Liver (tissue), 9 donors: Measurements from ENCODE around the gene DCLK3. TPM values are rescaled to one million over a fixed set of nuclear protein-coding genes. Genes with fewer than 3 reads are reported as not detected.

ENCODE experiments used
- DNase-seq: peaks from one replicate; pipeline ENCODE4 v3.0.0-alpha.2; 2017; ENCODE audit warnings: low spot score
- H3K27ac ChIP-seq, 2 donors: one replicate each; pipeline ENCODE4 v1.7.0; 2013; ENCODE audit warnings: inconsistent platforms in 2 of 2, low read length in 2 of 2, control low read depth in 1 of 2, low read depth in 1 of 2, mild to moderate bottlenecking in 1 of 2
- H3K27me3 ChIP-seq, 4 donors: one replicate each; pipeline versions ENCODE4 v1.6.1 to v1.7.0; 2013; ENCODE audit warnings: low read length in 3 of 4, inconsistent platforms in 1 of 4, mild to moderate bottlenecking in 1 of 4, moderate library complexity in 1 of 4; ENCODE audit not compliant: control insufficient read depth in 4 of 4, insufficient read depth in 4 of 4
- H3K36me3 ChIP-seq, 4 donors: one replicate each; pipeline versions ENCODE4 v1.6.1 to v1.7.0; 2013; ENCODE audit warnings: low read length in 3 of 4, mild to moderate bottlenecking in 3 of 4, low read depth in 1 of 4, moderate library complexity in 1 of 4; ENCODE audit not compliant: control insufficient read depth in 4 of 4, insufficient read depth in 3 of 4
- H3K4me1 ChIP-seq, 4 donors: one replicate each; pipeline versions ENCODE4 v1.6.1 to v1.7.0; 2013; ENCODE audit warnings: low read length in 3 of 4, mild to moderate bottlenecking in 3 of 4, moderate library complexity in 1 of 4; ENCODE audit not compliant: control insufficient read depth in 4 of 4, insufficient read depth in 4 of 4
- H3K4me3 ChIP-seq, 3 donors: one replicate each; pipeline versions ENCODE4 v1.6.1 to v1.7.0; 2013; ENCODE audit warnings: low read length in 3 of 3, control low read depth in 1 of 3, low read depth in 1 of 3, mild to moderate bottlenecking in 1 of 3
- H3K9ac ChIP-seq, 2 donors: one replicate each; pipeline ENCODE4 v1.7.0; 2013; ENCODE audit warnings: low read length in 2 of 2, mild to moderate bottlenecking in 2 of 2, moderate library complexity in 2 of 2, control low read depth in 1 of 2, low read depth in 1 of 2
- H3K9me3 ChIP-seq, 4 donors: one replicate each; pipeline versions ENCODE4 v1.6.1 to v1.7.0; 2013; ENCODE audit warnings: low read length in 3 of 4; ENCODE audit not compliant: control insufficient read depth in 4 of 4
- CTCF ChIP-seq: fragments of 150-350 bp; IDR thresholded peaks from 2 replicates; pipeline ENCODE4 v1.5.1; 2017; ENCODE audit warnings: improper control_type of control experiment, low read depth, low read length; ENCODE audit not compliant: missing input control
- EGR1 ChIP-seq, 2 donors: IDR thresholded peaks; 2 replicates each; pipeline ENCODE4 v1.6.1; 2016 to 2018; ENCODE audit warnings: antibody characterized with exemption in 2 of 2, low read depth in 2 of 2
- FOXA1 ChIP-seq: IDR thresholded peaks from 2 replicates; pipeline ENCODE4 v1.6.1; 2016; ENCODE audit warnings: antibody characterized with exemption
- FOXA2 ChIP-seq: IDR thresholded peaks from 2 replicates; pipeline ENCODE4 v1.6.1; 2016; ENCODE audit warnings: antibody characterized with exemption
- GABPA ChIP-seq, 2 donors: IDR thresholded peaks in 1 of 2; conservative IDR thresholded peaks in 1 of 2; 2 replicates each; pipeline ENCODE4 v1.6.1; 2016; ENCODE audit warnings: antibody characterized with exemption in 2 of 2, mild to moderate bottlenecking in 1 of 2, moderate library complexity in 1 of 2
- HNF4A ChIP-seq, 2 donors: conservative IDR thresholded peaks; 2 replicates each; pipeline ENCODE4 v1.6.1; 2016; ENCODE audit warnings: antibody characterized with exemption in 2 of 2, mild to moderate bottlenecking in 2 of 2
- HNF4G ChIP-seq: IDR thresholded peaks from 2 replicates; pipeline ENCODE4 v1.6.1; 2016; ENCODE audit warnings: antibody characterized with exemption
- JUND ChIP-seq, 2 donors: IDR thresholded peaks; 2 replicates each; pipeline ENCODE4 v1.6.1; 2016; ENCODE audit warnings: antibody characterized with exemption in 2 of 2
- MAX ChIP-seq: IDR thresholded peaks from 2 replicates; pipeline ENCODE4 v1.6.1; 2016; ENCODE audit warnings: antibody characterized with exemption
- NR2F2 ChIP-seq: IDR thresholded peaks from 2 replicates; pipeline ENCODE4 v1.6.1; 2016; ENCODE audit warnings: antibody characterized with exemption
- RAD21 ChIP-seq, 2 donors: IDR thresholded peaks; 2 replicates each; pipeline ENCODE4 v1.6.1; 2016; ENCODE audit warnings: antibody characterized with exemption in 2 of 2, mild to moderate bottlenecking in 2 of 2
- RXRA ChIP-seq, 2 donors: IDR thresholded peaks; 2 replicates each; pipeline ENCODE4 v1.6.1; 2017 to 2018; ENCODE audit warnings: antibody characterized with exemption in 2 of 2, mild to moderate bottlenecking in 1 of 2
- SP1 ChIP-seq: IDR thresholded peaks from 2 replicates; pipeline ENCODE4 v1.6.1; 2018; ENCODE audit warnings: antibody characterized with exemption, mild to moderate bottlenecking
- TAF1 ChIP-seq: conservative IDR thresholded peaks from 2 replicates; pipeline ENCODE4 v1.6.1; 2016; ENCODE audit warnings: antibody characterized with exemption, mild to moderate bottlenecking
- YY1 ChIP-seq: IDR thresholded peaks from 2 replicates; pipeline ENCODE4 v1.6.1; 2016; ENCODE audit warnings: antibody characterized with exemption, mild to moderate bottlenecking
- ZBTB33 ChIP-seq: IDR thresholded peaks from 2 replicates; pipeline ENCODE4 v1.6.1; 2016; ENCODE audit warnings: antibody characterized with exemption
- WGBS: extraction: QIAGEN DNeasy Blood & Tissue Kit; methylation state at CpG from one replicate; pipeline ENCODE4 v1.1.7; 2013; 5-methylcytosine and 5-hydroxymethylcytosine counted together
- polyA plus RNA-seq, 2 donors: library from polyadenylated mRNA; stranded (reverse) in 1 of 2; unstranded in 1 of 2; fragments of 200-250 nt in 1 of 2; fragments of >200 nt in 1 of 2; fragmentation: Nextera tagmentation in 1 of 2; extraction: Ambion mirVana in 1 of 2; gene quantifications; one replicate each; pipeline versions ENCODE4 v1.2.1 to v1.2.3, GENCODE V29; 2013 to 2015
- total RNA-seq, 2 donors: library from RNA; depleted of rRNA; stranded (reverse); fragments of >200 nt; gene quantifications; one replicate each; pipeline ENCODE4 v1.2.3, GENCODE V29; 2014
- TF ChIP-seq, protein P1 (sequence below): IDR thresholded peaks from 2 replicates; pipeline ENCODE4 v1.6.1; 2016; ENCODE audit warnings: antibody characterized with exemption
- TF ChIP-seq, protein P2 (sequence below): IDR thresholded peaks from 2 replicates; pipeline ENCODE4 v1.6.1; 2016; ENCODE audit warnings: antibody characterized with exemption, mild to moderate bottlenecking
- donor health status: healthy.
- donor health status: healthy.
- donor health status: healthy.
- donor health status: healthy.
- donor health status: healthy.

The DCLK3 gene
- total and polyA plus RNA-seq, 4 donors = 0.01 to 0.14 (median 0.07) TPM

DNA sequence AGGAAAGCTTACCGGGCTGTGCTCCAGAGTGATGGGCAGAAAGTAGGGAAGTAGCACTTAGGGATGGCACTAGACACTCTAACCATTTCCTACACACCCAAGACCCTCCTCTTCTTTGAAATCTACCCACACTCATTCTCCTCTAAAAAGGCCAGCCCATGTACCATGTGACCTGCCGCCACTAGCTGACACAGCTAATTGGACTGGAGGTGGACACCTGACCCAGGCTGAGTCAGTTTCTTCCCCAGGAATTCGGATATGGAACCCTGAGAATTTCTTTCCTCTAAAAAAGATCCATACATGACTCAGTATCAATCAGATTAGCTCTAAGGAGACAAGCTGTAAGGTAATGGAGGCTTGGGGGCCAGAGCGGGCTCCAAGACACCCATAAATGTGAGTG lies 60.1 kb downstream of the DCLK3 start:
- Histone ChIP-seq H3K36me3 (no peaks in the 10 kb centered on the region), H3K27ac (no peak overlapping the region), H3K4me1 (no peaks in the 10 kb centered on the region), H3K9me3 (no peaks in the 10 kb centered on the region), H3K9ac (no peak overlapping the region), H3K27me3 (peaks cover 0 to 4% (median 0%) of the 10 kb centered on the region in 4 donors), H3K4me3 (no peak overlapping the region)
- DNase-seq = no peak
- 76% methylated on average over 4 of the region's 4 CpGs for WGBS
- TF ChIP-seq JUND (IDR thresholded peaks at IDR 0.05) (no peak), MAX (no peak), FOXA1 (no peak), HNF4G (no peak), NR2F2 (no peak), RXRA (IDR thresholded peaks at IDR 0.05) (no peak), EGR1 (IDR thresholded peaks at IDR 0.05; ENCODE audit: low read depth in 2 of 2) (no peak), HNF4A (conservative IDR thresholded peaks at IDR 0.05) (no peak), GABPA (IDR thresholded peaks at IDR 0.05 in 1 of 2, conservative IDR thresholded peaks at IDR 0.05 in 1 of 2) (no peak), YY1 (no peak), SP1 (no peak), FOXA2 (no peak), ZBTB33 (no peak), RAD21 (IDR thresholded peaks at IDR 0.05) (no peak), TAF1 (no peak), CTCF (no peak)
- TF ChIP-seq, protein P1, sequence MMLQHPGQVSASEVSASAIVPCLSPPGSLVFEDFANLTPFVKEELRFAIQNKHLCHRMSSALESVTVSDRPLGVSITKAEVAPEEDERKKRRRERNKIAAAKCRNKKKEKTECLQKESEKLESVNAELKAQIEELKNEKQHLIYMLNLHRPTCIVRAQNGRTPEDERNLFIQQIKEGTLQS = no peak
- TF ChIP-seq, protein P2, sequence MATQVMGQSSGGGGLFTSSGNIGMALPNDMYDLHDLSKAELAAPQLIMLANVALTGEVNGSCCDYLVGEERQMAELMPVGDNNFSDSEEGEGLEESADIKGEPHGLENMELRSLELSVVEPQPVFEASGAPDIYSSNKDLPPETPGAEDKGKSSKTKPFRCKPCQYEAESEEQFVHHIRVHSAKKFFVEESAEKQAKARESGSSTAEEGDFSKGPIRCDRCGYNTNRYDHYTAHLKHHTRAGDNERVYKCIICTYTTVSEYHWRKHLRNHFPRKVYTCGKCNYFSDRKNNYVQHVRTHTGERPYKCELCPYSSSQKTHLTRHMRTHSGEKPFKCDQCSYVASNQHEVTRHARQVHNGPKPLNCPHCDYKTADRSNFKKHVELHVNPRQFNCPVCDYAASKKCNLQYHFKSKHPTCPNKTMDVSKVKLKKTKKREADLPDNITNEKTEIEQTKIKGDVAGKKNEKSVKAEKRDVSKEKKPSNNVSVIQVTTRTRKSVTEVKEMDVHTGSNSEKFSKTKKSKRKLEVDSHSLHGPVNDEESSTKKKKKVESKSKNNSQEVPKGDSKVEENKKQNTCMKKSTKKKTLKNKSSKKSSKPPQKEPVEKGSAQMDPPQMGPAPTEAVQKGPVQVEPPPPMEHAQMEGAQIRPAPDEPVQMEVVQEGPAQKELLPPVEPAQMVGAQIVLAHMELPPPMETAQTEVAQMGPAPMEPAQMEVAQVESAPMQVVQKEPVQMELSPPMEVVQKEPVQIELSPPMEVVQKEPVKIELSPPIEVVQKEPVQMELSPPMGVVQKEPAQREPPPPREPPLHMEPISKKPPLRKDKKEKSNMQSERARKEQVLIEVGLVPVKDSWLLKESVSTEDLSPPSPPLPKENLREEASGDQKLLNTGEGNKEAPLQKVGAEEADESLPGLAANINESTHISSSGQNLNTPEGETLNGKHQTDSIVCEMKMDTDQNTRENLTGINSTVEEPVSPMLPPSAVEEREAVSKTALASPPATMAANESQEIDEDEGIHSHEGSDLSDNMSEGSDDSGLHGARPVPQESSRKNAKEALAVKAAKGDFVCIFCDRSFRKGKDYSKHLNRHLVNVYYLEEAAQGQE = no peak

- no peak for TF ChIP-seq GABPA (IDR thresholded peaks at IDR 0.05 in 1 of 2, conservative IDR thresholded peaks at IDR 0.05 in 1 of 2)
- TF ChIP-seq, protein P2 = no peak
- Histone ChIP-seq H3K36me3 (no peaks in the 10 kb centered on the region), H3K4me1 (no peaks in the 10 kb centered on the region), H3K9ac (no peak overlapping the region), H3K9me3 (no peaks in the 10 kb centered on the region), H3K27ac (no peak overlapping the region), H3K27me3 (no peaks in the 10 kb centered on the region), H3K4me3 (no peak overlapping the region)
- WGBS = 57% methylated on average over 2 of the region's 2 CpGs
- no peak for DNase-seq
These were observed 63.1 kb downstream of the DCLK3 start for GRCh38 chr3:36701249-36701572.
